Astrocyte of the cerebellum (primary cell): ENCODE data around the gene WDR7.

Experiments used
- DNase-seq: peaks from one replicate; pipeline ENCODE4 v3.0.0-alpha.2; 2011; ENCODE audit warnings: low read depth
- H3K4me3 ChIP-seq: 2 replicates; pipeline ENCODE4 v1.5.1; 2011; ENCODE audit warnings: mild to moderate bottlenecking, low read depth, low read length, moderate library complexity
- in situ Hi-C: cut with HindIII; loops from 2 replicates; pipeline ENCODE4 v1.10.0; 2017; ENCODE audit warnings: low sequenced_read_pairs
- TF ChIP-seq, protein P1 (sequence below): IDR thresholded peaks from 2 replicates; pipeline ENCODE4 v1.5.1; 2012; ENCODE audit warnings: low read length, low read depth, moderate library complexity, mild to moderate bottlenecking; ENCODE audit errors: missing control alignments

Gene WDR7

DNA sequence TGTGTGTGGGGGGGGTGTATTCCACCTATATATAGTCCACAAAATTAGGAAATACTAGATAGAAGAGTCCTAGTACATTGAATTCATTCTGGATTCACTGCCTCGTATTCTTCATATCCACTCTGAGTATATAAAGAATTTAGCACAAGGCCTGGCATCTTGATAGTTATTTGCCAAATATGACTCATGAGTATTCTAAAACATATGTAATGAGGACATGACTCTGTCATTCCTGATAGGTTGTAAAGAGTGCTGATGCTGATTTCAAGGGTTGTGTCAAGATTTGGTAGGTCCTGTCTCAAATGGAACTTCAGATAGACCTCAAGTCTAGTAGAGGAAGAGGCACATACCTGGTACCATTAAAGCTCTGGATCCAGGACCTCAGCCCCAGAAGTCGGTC is 322.3 kb downstream of the WDR7 start:
- no peak for DNase-seq
- in situ Hi-C loops, result no loop called here
- TF ChIP-seq, protein P1, sequence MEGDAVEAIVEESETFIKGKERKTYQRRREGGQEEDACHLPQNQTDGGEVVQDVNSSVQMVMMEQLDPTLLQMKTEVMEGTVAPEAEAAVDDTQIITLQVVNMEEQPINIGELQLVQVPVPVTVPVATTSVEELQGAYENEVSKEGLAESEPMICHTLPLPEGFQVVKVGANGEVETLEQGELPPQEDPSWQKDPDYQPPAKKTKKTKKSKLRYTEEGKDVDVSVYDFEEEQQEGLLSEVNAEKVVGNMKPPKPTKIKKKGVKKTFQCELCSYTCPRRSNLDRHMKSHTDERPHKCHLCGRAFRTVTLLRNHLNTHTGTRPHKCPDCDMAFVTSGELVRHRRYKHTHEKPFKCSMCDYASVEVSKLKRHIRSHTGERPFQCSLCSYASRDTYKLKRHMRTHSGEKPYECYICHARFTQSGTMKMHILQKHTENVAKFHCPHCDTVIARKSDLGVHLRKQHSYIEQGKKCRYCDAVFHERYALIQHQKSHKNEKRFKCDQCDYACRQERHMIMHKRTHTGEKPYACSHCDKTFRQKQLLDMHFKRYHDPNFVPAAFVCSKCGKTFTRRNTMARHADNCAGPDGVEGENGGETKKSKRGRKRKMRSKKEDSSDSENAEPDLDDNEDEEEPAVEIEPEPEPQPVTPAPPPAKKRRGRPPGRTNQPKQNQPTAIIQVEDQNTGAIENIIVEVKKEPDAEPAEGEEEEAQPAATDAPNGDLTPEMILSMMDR, result no peak
- no peak overlapping the region for H3K4me3 ChIP-seq

DNA sequence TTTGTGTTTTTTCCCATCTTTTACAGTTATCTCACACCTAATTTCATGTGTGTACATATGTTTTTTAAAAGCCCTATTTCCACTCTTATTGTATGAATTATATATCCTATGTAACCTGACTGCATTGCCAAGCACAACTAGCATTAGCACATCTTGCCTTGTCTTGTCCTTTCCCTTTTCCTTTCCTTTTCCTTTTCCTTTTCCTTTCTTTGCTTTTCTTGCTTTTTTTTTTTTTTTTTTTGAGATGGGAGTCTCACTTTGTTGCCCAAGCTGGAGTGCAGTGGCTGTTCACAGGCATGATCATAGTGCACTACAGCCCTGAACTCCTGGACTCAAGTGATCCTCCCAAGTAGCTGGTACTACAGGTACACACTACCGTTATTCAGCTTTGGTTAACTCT is 323.0 kb downstream of the WDR7 start:
- no peak overlapping the region for H3K4me3 ChIP-seq
- TF ChIP-seq, protein P1, result no peak
- in situ Hi-C loops, result no loop called here
- no peak for DNase-seq

GRCh38 chr18:56975276-56975675 is 324.1 kb downstream of the WDR7 start:
- no peak for DNase-seq
- H3K4me3 ChIP-seq, result no peak overlapping the region
- in situ Hi-C loops, result no loop called here
- TF ChIP-seq, protein P1, result no peak

- TF ChIP-seq, protein P1, result no peak
- in situ Hi-C loops, result no loop called here
- DNase-seq, result no peak
Measured at GRCh38 chr18:56977309-56977708, 326.1 kb downstream of the WDR7 start.

DNA sequence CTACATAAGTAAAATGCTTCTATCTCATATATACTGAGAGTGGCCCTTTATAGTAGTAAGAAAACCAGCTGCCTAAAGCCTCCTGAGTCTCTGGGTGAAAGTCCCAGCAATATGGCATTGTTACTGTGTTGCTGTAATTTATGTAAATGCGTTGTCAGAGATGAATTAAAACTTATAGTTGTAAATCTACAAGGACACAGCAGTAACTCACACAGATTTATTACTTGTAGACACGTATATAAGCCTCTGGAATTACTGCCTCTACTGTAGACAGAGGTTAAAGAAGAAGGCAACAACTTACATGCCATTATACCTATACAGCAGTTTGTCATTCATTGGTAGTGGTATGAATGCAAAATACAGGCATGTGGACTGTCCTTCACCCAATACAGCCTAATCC is 326.6 kb downstream of the WDR7 start:
- TF ChIP-seq, protein P1, result no peak
- in situ Hi-C loops, result no loop called here

More at GRCh38 chr18:56977309-56977708, 326.1 kb downstream of the WDR7 start:
- no peak overlapping the region for H3K4me3 ChIP-seq

DNA sequence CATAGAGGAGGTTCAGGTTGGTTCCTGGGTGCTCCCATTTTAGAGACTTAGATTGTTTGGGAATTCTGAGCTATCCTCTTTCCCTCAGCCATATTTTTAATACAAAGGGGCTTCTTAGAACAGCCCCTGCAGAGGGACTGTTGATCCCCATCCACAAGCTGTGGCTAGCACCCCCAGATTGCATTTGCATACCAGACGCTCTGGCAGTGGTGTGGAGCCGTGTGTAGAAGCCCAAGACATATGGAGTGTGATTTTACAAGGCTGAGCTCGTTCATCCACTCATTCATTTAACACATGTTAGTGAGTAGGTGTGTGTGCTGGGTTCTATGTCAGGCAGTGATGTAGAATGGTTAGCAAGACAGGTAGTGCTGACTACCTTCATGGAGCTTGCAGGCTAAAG is 329.0 kb downstream of the WDR7 start:
- in situ Hi-C loops, result no loop called here
- no peak for DNase-seq
- no peak overlapping the region for H3K4me3 ChIP-seq
- TF ChIP-seq, protein P1, result no peak

More for the DNA sequence above, 326.6 kb downstream of the WDR7 start:
- DNase-seq, result no peak
- H3K4me3 ChIP-seq, result no peak overlapping the region

DNA sequence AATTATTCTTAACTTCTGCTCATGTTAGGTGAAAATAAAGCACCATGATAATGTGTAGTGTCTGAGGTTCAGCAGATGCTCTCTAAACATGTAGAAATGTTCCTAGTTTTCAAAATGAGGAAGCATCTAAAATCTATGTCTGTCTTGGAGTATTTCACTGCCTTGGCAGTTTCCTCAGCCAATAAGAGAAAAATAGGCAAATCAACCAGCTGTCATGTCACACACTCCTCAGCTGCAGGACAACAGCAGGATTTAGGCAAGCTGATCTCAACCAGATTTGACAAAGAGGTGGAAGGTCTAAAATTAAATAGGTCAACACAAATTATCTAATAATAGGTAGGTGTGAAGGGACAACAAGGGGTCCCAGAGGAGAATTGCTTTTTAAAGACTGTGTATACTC is 331.6 kb downstream of the WDR7 start:
- no peak for DNase-seq
- in situ Hi-C loops, result no loop called here
- TF ChIP-seq, protein P1, result no peak
- no peak overlapping the region for H3K4me3 ChIP-seq
